Tibial nerve (tissue), 4 donors: ENCODE results near the gene RGS6.

Experiments
- CTCF ChIP-seq, 5 experiments: fragments of 200-600 bp in 3 of 5; fragments of 450-650 bp in 2 of 5; sonication (generic) in 3 of 5; IDR thresholded peaks; one replicate each; pipeline ENCODE4 v1.5.1; 2016 to 2019; ENCODE audit warnings: antibody characterized with exemption in 5 of 5, mild to moderate bottlenecking in 3 of 5, moderate library complexity in 2 of 5
- EP300 ChIP-seq, 2 donors: sonication (generic); formaldehyde crosslinking; IDR thresholded peaks; one replicate each; pipeline ENCODE4 v1.6.1; 2017; ENCODE audit warnings: antibody characterized with exemption in 2 of 2, mild to moderate bottlenecking in 1 of 2

DNA sequence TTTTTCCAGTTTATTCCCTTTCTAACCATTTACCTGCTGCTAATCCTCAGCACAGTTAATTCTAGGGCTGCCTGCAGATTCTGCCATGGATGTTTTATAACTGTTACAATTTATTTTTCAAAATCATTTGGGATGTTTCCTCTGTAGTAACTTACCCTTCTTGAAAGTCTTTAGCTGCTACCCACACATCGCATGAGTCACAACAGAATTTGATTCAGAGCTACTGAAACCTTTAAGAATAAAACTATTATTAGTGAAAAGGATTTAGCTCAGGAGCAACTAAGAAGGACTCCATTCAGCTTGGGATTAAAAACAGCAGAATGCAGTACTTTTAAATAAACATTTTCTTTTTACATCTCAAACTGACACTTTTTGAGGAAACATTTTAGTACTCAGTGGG is 41.7 kb upstream of the RGS6 start:
- TF ChIP-seq EP300 (IDR thresholded peaks at IDR 0.05) (no peak), CTCF (IDR thresholded peaks at IDR 0.05) (no peak)
